HCT116 (cell line): ENCODE results near the gene MAMLD1. TPM values are rescaled to one million over a fixed set of nuclear protein-coding genes. Genes with fewer than 3 reads are reported as not detected.

Experiments used
- ATAC-seq: fragments of 200-7000 bp; cut with Tn5 transposase; 2 replicates; pipeline ENCODE4 v1.9.1; 2020; ENCODE audit warnings: mild to moderate bottlenecking, moderate library complexity
- BruUV-seq: library from RNA; stranded (reverse); fragments of 400-500 nt; replicated peaks from 2 replicates; lab custom pipeline; 2021; lab: Mats Ljungman, UMichigan
- CTCF ChIA-PET: fragments of 300-600 bp; sonication (Branson Sonifier 250); formaldehyde crosslinking; loops from one replicate; lab custom pipeline; 2021; ENCODE audit warnings: antibody characterized with exemption; lab: Charles Lee
- POLR2A ChIA-PET: fragments of 300-600, 350-600 bp; sonication (Branson Sonifier 250); formaldehyde crosslinking; loops from one replicate; lab custom pipeline; 2021; ENCODE audit warnings: antibody characterized with exemption; lab: Charles Lee
- RAD21 ChIA-PET, 2 experiments: fragments of 300-600 bp; sonication (Branson Sonifier 250); formaldehyde crosslinking; loops; one replicate each; lab custom pipeline; 2023; ENCODE audit warnings: low total read pairs in 2 of 2; ENCODE audit not compliant: uncharacterized antibody in 2 of 2, unreplicated experiment in 2 of 2, low non-redundant PET in 1 of 2; lab: Charles Lee
- DNase-seq: peaks from one replicate; pipeline ENCODE4 v3.0.0-alpha.2; 2010; ENCODE audit warnings: low read depth, low spot score
- H2AFZ ChIP-seq: fragments of 200-600 bp; shearing (Covaris generic), sonication (generic); 2 replicates; pipeline ENCODE4 v1.6.1; 2017; ENCODE audit warnings: low read depth, mixed run types, mixed read lengths, antibody characterized with exemption, low read length; ENCODE audit not compliant: poor library complexity, severe bottlenecking
- H3K27ac ChIP-seq: 2 replicates; pipeline ENCODE4 v1.5.1; 2012; ENCODE audit warnings: low read depth, low read length
- H3K27me3 ChIP-seq: fragments of 200-600 bp; sonication (generic); 2 replicates; pipeline ENCODE4 v1.6.1; 2016; ENCODE audit warnings: mixed run types, low read length, mixed read lengths; ENCODE audit not compliant: insufficient read depth
- H3K36me3 ChIP-seq, 2 experiments: fragments of 200-500 bp in 1 of 2; fragments of 200-600 bp in 1 of 2; sonication (Bioruptor generic) in 1 of 2; sonication (generic) in 1 of 2; 2 replicates each; pipeline versions ENCODE4 v1.5.1 to v1.6.1; 2014 to 2016; ENCODE audit warnings: low read length in 2 of 2, inconsistent platforms in 1 of 2, mixed read lengths in 1 of 2, mixed run types in 1 of 2; ENCODE audit not compliant: insufficient read depth in 2 of 2, control insufficient read depth in 1 of 2
- H3K4me1 ChIP-seq, 2 experiments: fragments of 200-600 bp in 1 of 2; sonication (generic) in 1 of 2; 2 replicates each; pipeline versions ENCODE4 v1.5.1 to v1.6.1; 2012 to 2017; ENCODE audit warnings: low read length in 2 of 2, inconsistent platforms in 1 of 2, mild to moderate bottlenecking in 1 of 2, mixed read lengths in 1 of 2, mixed run types in 1 of 2, moderate library complexity in 1 of 2; ENCODE audit not compliant: insufficient read depth in 2 of 2, control insufficient read depth in 1 of 2
- H3K4me2 ChIP-seq: fragments of 200-600 bp; sonication (generic); 2 replicates; pipeline ENCODE4 v1.6.1; 2017; ENCODE audit warnings: mixed run types, low read length, mixed read lengths
- H3K4me3 ChIP-seq, 2 experiments: fragments of 200-600 bp in 1 of 2; sonication (generic) in 1 of 2; replicated peaks in 1 of 2; 2 replicates each; pipeline ENCODE4 v1.5.1; 2011 to 2016; ENCODE audit warnings: low read length in 2 of 2, control low read depth in 1 of 2, low read depth in 1 of 2, mild to moderate bottlenecking in 1 of 2, mixed read lengths in 1 of 2, mixed run types in 1 of 2
- H3K79me2 ChIP-seq: fragments of 200-600 bp; sonication (generic); 2 replicates; pipeline ENCODE4 v1.6.1; 2017; ENCODE audit warnings: mild to moderate bottlenecking, mixed run types, low read length, moderate library complexity, mixed read lengths; ENCODE audit not compliant: insufficient read depth
- H3K9ac ChIP-seq: fragments of 200-600 bp; sonication (generic); 2 replicates; pipeline ENCODE4 v1.6.1; 2016; ENCODE audit warnings: low read length, mixed read lengths
- H3K9me2 ChIP-seq: fragments of 200-600 bp; sonication (generic), shearing (Covaris generic); 2 replicates; pipeline ENCODE4 v1.6.1; 2017; ENCODE audit warnings: mixed run types, mild to moderate bottlenecking, moderate library complexity; ENCODE audit not compliant: insufficient read depth
- H3K9me3 ChIP-seq, 2 experiments: fragments of 200-500 bp in 1 of 2; fragments of 200-600 bp in 1 of 2; sonication (Bioruptor generic) in 1 of 2; sonication (generic) in 1 of 2; 2 replicates each; pipeline ENCODE4 v1.6.1; 2014 to 2017; ENCODE audit warnings: low read length in 2 of 2, mixed read lengths in 2 of 2, inconsistent platforms in 1 of 2, low read depth in 1 of 2, mild to moderate bottlenecking in 1 of 2, mixed run types in 1 of 2, moderate library complexity in 1 of 2; ENCODE audit not compliant: control insufficient read depth in 1 of 2, insufficient read depth in 1 of 2
- H4K20me1 ChIP-seq: fragments of 200-600 bp; sonication (generic), shearing (Covaris generic); 2 replicates; pipeline ENCODE4 v1.6.1; 2017; ENCODE audit warnings: mixed run types, mild to moderate bottlenecking, moderate library complexity; ENCODE audit not compliant: insufficient read depth
- CBX3 ChIP-seq: IDR thresholded peaks from 2 replicates; pipeline ENCODE4 v1.6.1; 2012; ENCODE audit warnings: low read depth
- EGR1 ChIP-seq: IDR thresholded peaks from 2 replicates; pipeline ENCODE4 v1.6.1; 2012; ENCODE audit warnings: low read depth
- MAX ChIP-seq: IDR thresholded peaks from 2 replicates; pipeline ENCODE4 v1.6.1; 2012
- POLR2AphosphoS5 ChIP-seq: IDR thresholded peaks from 2 replicates; pipeline ENCODE4 v1.6.1; 2011; ENCODE audit warnings: mild to moderate bottlenecking, low read depth, low read length, moderate library complexity
- RAD21 ChIP-seq: IDR thresholded peaks from 2 replicates; pipeline ENCODE4 v1.6.1; 2012; ENCODE audit warnings: low read depth, mild to moderate bottlenecking
- REST ChIP-seq: IDR thresholded peaks from 2 replicates; pipeline ENCODE4 v1.6.1; 2012; ENCODE audit warnings: low read depth
- YY1 ChIP-seq: IDR thresholded peaks from 2 replicates; pipeline ENCODE4 v1.6.1; 2011; ENCODE audit warnings: low read length, low read depth, moderate library complexity, mild to moderate bottlenecking; ENCODE audit not compliant: insufficient replicate concordance; ENCODE audit errors: extremely low read depth
- intact Hi-C: fragments of 100-400 bp; cut with micrococcal nuclease; formaldehyde crosslinking; loops from 2 replicates; pipeline ENCODE4 v1.10.0; 2022
- total RNA-seq: library from RNA; stranded (reverse); gene quantifications from one replicate; pipeline ENCODE4 v1.2.1, GENCODE V29; 2021; ENCODE audit not compliant: unreplicated experiment

MAMLD1 gene
- total RNA-seq, 1 experiment from 2014 or later, result 3.6 TPM

- ATAC-seq (no peak), DNase-seq (no peak)
- Histone ChIP-seq H3K27ac (no peak overlapping the region), H3K9me3 (no peaks in the 10 kb centered on the region), H3K4me2 (no peak overlapping the region), H4K20me1 (no peaks in the 10 kb centered on the region), H3K9me2 (no peaks in the 10 kb centered on the region), H2AFZ (no peak overlapping the region), H3K4me3 (no peak overlapping the region), H3K36me3 (no peaks in the 10 kb centered on the region), H3K79me2 (no peaks in the 10 kb centered on the region), H3K27me3 (no peaks in the 10 kb centered on the region), H3K4me1 (no peaks in the 10 kb centered on the region), H3K9ac (no peak overlapping the region)
- BruUV-seq, result no TSS peak
- TF ChIP-seq EGR1 (no peak), POLR2AphosphoS5 (no peak), YY1 (no peak), REST (no peak), MAX (no peak), RAD21 (no peak), CBX3 (no peak)
- ChIA-PET RAD21 (no interaction called here), CTCF (no interaction called here), POLR2A (no interaction called here)
- intact Hi-C loops, result no loop called here
Measured at GRCh38 chrX:150410513-150410912, 47.4 kb downstream of the MAMLD1 start.
